ENCODE measurements around the gene STS. TPM values are rescaled to one million over a fixed set of nuclear protein-coding genes. Genes with fewer than 3 reads are reported as not detected.

The STS gene
- total and polyA plus RNA-seq, 2 donors (not counting 3 experiments of a cell fraction or from before 2014, with no cell fraction given) = 2.1 to 4.9 TPM

DNA sequence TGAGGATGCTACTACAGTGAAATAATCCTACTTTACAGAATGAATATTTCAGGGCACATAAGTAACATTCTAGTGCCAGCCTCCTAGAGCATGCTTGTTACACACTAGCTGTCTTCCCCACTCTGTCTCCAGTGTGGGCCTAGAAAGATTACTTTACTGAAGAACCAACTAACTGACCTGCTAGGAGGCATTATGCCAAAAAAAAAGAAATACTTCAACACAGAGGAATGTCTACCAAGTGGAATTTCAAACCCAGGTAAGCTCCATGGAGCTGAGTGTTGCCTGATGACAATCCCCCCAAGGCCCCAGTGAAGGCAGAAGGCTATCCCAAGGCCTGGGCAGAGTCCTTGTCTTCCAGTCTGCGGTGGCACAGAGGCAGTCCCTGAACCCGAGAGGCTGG is 40.9 kb upstream of the STS start:
- H3K79me2 ChIP-seq (ENCODE audit: control insufficient read depth, insufficient read depth, low read length) = peaks cover 6% of the 10 kb centered on the region
- no peaks in the 10 kb centered on the region for H3K9me1 ChIP-seq (replicated peaks; ENCODE audit: control insufficient read depth, extremely low read depth, insufficient read depth, low read length)
- H3K27ac ChIP-seq (ENCODE audit: insufficient read depth, low read depth, low read length) = no peak overlapping the region
- no peak overlapping the region for H2AFZ ChIP-seq (ENCODE audit: low read depth, low read length)
- no peak overlapping the region for H3K9ac ChIP-seq (replicated peaks; ENCODE audit: extremely low read depth, insufficient read depth, low read length)
- no peak for FAIRE-seq
- no peaks in the 10 kb centered on the region for H4K20me1 ChIP-seq (replicated peaks; ENCODE audit: control insufficient read depth, extremely low read depth, insufficient read depth, low read length)
- no peak overlapping the region for H3K4me2 ChIP-seq (ENCODE audit: insufficient read depth, low read length)
- ChIA-PET POLR2A (no interaction called here), CTCF (no interaction called here)
- intact Hi-C loops (cut with micrococcal nuclease) = no loop called here
- dilution Hi-C loops (cut with MboI; ENCODE audit: extremely low pct_ligation_motif_present, low sequenced_read_pairs) = no loop called here
- H3K4me3 ChIP-seq (replicated peaks in 1 of 3; ENCODE audit: insufficient read depth in 1 of 3, low read depth in 1 of 3, low read length in 3 of 3) = no peak overlapping the region
- TF ChIP-seq JUN (IDR thresholded peaks at IDR 0.05; ENCODE audit: borderline replicate concordance, insufficient read depth, insufficient read length, low read depth) (no peak), POLR2AphosphoS5 (IDR thresholded peaks at IDR 0.05; ENCODE audit: insufficient read depth, low read depth, low read length) (no peak), FOS (IDR thresholded peaks at IDR 0.05; ENCODE audit: borderline replicate concordance, insufficient read depth, low read length) (no peak), POLR2A (IDR thresholded peaks at IDR 0.05; ENCODE audit: low read depth, low read length) (no peak), MYC (IDR thresholded peaks at IDR 0.05; ENCODE audit: low read depth, low read length) (no peak), EZH2 (IDR thresholded peaks at IDR 0.05; ENCODE audit: borderline replicate concordance, low read depth, low read length, severe bottlenecking) (no peak), GATA2 (IDR thresholded peaks at IDR 0.05; ENCODE audit: insufficient read depth, insufficient read length, low read depth, low read length) (no peak)
- TF ChIP-seq, protein P1, sequence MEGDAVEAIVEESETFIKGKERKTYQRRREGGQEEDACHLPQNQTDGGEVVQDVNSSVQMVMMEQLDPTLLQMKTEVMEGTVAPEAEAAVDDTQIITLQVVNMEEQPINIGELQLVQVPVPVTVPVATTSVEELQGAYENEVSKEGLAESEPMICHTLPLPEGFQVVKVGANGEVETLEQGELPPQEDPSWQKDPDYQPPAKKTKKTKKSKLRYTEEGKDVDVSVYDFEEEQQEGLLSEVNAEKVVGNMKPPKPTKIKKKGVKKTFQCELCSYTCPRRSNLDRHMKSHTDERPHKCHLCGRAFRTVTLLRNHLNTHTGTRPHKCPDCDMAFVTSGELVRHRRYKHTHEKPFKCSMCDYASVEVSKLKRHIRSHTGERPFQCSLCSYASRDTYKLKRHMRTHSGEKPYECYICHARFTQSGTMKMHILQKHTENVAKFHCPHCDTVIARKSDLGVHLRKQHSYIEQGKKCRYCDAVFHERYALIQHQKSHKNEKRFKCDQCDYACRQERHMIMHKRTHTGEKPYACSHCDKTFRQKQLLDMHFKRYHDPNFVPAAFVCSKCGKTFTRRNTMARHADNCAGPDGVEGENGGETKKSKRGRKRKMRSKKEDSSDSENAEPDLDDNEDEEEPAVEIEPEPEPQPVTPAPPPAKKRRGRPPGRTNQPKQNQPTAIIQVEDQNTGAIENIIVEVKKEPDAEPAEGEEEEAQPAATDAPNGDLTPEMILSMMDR (IDR thresholded peaks at IDR 0.05; ENCODE audit: extremely low read depth in 1 of 2, insufficient read depth in 1 of 2, low read depth in 1 of 2, low read length in 2 of 2) = no peak
- TF ChIP-seq, protein P2, sequence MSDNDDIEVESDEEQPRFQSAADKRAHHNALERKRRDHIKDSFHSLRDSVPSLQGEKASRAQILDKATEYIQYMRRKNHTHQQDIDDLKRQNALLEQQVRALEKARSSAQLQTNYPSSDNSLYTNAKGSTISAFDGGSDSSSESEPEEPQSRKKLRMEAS (IDR thresholded peaks at IDR 0.05; ENCODE audit: insufficient read depth, insufficient read length) = no peak
- peaks cover 28% of the 10 kb centered on the region for H3K4me1 ChIP-seq (ENCODE audit: control insufficient read depth, extremely low read depth, insufficient read depth, low read length)
- no peak for DNase-seq (ENCODE audit: low read depth, low spot score)
- no TSS peak for BruUV-seq (replicated peaks)
- H3K27me3 ChIP-seq (ENCODE audit: control insufficient read depth in 2 of 2, insufficient read depth in 2 of 2, low read length in 2 of 2) = no peaks in the 10 kb centered on the region
- no peaks in the 10 kb centered on the region for H3K9me3 ChIP-seq (replicated peaks; ENCODE audit: control insufficient read depth, insufficient read depth, low read length)
- no peaks in the 10 kb centered on the region for H3K36me3 ChIP-seq (ENCODE audit: control insufficient read depth in 2 of 2, extremely low read depth in 1 of 2, insufficient read depth in 2 of 2, low read length in 2 of 2)
